GM19328 (cell line): ENCODE data around the gene GRB10.
"Not testable (repeated sequence)": the region's sequence is repeated elsewhere in the genome, so short reads cannot be mapped to it uniquely, and the experiment has no call there.

ENCODE experiments used
- ATAC-seq: cut with Tn5 transposase; IDR thresholded peaks from one replicate; pipeline ENCODE4 v1.9.1; 2021; ENCODE audit warnings: mild to moderate bottlenecking, moderate library complexity; ENCODE audit not compliant: unreplicated experiment

GRB10 gene

GRCh38 chr7:50558294-50559053 lies 224.2 kb downstream of the GRB10 start:
- no peak for ATAC-seq

GRCh38 chr7:50557099-50557498 lies 225.6 kb downstream of the GRB10 start:
- ATAC-seq = no peak

DNA sequence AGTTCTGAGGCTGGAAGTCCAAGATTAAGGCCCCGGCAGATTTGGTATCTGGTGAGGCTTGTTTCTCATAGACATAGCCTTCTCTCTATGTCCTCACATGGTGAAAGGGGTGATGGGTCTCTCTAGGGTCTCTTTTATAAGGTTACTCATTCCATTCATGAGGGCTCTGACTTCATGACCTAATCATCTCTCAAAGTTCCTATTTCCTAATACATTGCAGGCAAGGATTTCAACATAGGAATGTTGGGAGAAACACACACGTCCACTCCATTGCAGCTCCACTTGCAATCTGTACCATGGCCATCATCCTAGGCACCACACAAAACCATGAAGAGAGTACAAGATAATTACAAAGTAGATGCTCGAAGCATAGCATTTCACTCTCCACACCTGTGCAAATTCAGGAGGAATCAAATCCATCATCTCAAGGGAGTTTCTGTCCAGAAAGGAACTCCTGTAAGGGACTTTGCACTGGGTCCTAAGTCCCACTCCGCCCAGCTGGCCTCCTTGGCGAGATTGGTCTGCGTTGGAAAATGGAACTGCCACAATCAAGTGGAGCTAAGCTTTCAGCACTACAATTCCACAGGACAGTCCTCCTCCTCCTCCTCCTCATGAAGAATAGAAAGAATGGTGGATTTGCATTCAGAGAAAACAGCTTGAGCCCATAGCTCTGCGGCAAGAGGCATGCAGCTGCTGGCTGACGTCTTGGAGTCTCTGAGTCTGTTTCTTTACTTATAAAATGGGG lies 226.3 kb downstream of the GRB10 start:
- ATAC-seq = no peak

- no peak for ATAC-seq
Measured at GRCh38 chr7:50555594-50556140, 227.0 kb downstream of the GRB10 start.

DNA sequence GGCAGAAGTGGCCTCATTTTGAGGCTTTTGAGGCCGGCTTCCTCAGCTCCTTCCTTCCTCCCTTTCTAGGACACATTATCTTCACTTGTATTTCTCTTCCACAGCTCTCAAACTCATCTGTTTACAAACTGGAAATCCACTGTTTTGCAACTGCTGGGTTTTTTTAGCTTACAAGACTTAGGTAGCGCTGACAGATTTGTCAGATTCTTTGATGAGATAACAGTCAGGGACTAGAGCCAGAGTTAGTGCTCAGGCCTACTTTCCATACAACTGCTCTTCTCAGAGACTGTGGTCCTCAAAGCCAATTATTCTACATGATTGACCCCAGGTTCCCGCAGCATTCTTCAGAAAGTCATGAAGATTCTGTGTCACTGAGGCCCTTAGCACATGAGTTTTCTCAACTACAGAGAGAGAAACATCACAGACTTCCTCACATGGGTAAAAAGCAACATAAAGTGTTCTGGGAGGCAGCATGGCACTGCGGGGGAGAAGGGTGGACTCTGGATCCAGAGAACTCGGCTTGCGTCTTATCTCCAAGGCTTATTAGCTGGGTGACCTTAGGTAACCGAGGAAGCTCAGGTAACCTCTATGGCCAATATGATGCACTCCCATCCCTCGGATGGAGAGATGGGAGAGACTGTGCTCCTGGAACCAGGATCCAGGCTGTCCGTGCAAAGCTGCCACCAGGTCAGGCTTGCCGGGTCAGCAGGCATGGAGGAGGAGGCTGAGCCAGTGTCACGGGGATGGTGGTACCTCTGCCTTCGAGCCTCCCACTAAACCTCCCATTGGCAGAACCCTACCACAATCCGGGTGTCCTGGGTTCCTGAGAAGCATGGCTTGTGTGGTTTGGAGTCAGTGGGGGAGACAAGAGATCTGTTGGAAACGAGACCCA lies 228.0 kb downstream of the GRB10 start:
- no peak for ATAC-seq

DNA sequence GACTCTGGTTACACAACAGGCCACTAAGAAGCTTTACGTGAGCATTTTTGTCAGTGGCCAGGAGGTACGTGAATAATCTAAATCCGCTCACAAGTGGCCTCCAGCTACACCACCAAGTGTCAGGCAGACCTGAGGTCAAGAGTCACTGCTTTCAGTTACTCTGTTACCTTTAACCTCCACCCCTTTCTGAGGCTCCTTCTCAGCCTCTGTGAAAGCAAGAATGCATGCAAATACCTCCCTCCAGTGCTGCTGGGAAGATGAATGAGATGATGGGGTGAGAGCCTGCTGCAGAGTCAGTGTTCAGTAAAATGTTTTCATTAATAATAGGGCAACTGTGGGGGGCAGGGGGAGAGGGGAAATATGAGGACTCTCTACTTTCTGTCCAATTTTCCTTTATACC lies 228.7 kb downstream of the GRB10 start:
- ATAC-seq = no peak

- no peak for ATAC-seq
Measured at GRCh38 chr7:50552921-50553320, 229.8 kb downstream of the GRB10 start.

DNA sequence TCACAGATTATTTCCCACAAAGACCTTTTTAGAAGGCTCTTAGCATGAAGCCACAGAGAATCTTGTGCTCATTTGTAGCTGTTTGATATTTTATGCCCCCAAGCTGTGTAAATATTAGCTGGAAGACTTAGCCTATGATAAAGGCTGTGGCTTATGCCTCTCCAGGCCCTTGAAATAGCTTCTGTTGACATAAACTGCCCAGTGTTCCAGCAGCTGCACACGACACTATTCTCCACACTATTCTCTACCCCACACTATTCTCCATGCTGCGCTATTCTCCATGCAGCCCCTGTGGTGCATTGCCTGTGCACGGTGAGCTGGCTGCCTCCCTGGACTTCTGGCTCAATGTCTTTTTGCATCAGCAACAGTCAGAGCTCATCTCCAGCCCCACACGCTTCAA lies 230.6 kb downstream of the GRB10 start:
- no peak for ATAC-seq

DNA sequence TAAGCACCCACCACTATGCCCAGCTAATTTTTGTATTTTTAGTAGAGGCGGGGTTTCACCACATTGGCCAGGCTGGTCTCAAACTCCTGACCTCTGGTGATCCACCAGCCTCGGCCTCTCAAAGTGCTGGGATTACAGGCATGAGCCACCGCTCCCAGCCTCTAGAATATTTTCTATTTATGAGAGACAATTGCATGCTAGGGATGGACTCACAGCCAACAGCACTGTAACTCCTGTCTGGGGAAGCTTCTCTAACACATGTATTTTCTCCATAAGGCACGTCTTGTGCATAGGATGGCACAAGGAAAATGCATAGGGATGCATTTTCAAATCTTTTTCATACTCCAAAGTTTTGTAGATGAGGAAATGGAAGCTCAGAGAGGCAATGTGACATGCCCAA lies 237.1 kb downstream of the GRB10 start:
- not testable (repeated sequence) for ATAC-seq

GRCh38 chr7:50544992-50545391 lies 237.7 kb downstream of the GRB10 start:
- ATAC-seq = no peak

DNA sequence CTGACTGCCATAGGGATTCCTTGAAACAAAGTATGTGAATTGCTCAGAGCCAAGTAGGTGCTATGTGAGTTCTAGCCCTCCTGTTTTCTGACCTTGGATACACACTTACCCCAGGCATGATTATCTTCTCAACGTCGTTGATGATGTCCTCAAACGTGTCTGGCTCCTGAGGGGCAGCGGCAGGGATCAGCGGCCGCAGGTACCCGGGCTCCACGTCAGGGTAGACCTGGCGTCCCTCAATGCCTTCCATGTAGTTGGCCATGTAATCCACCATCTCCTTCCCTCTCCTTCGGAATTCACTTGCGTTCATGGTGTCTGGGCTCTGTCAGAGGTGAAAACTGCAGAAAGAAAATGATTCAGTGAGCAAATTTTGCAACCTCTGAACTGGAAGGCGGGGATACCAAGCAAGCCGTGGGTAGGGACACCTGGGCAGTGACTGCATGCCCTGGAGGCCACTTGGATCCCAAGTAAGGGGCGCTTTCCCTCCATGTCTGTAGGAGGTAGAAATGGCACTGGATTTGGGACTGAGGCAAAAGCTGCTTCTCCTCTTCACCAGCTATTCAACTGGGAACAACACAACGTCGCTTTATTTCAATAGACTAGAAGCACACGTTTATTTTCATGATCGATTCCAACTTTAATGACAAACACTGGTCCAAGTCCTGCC lies 238.8 kb downstream of the GRB10 start:
- ATAC-seq = no peak

- ATAC-seq = no peak
Measured at GRCh38 chr7:50542132-50542531, 240.6 kb downstream of the GRB10 start.

DNA sequence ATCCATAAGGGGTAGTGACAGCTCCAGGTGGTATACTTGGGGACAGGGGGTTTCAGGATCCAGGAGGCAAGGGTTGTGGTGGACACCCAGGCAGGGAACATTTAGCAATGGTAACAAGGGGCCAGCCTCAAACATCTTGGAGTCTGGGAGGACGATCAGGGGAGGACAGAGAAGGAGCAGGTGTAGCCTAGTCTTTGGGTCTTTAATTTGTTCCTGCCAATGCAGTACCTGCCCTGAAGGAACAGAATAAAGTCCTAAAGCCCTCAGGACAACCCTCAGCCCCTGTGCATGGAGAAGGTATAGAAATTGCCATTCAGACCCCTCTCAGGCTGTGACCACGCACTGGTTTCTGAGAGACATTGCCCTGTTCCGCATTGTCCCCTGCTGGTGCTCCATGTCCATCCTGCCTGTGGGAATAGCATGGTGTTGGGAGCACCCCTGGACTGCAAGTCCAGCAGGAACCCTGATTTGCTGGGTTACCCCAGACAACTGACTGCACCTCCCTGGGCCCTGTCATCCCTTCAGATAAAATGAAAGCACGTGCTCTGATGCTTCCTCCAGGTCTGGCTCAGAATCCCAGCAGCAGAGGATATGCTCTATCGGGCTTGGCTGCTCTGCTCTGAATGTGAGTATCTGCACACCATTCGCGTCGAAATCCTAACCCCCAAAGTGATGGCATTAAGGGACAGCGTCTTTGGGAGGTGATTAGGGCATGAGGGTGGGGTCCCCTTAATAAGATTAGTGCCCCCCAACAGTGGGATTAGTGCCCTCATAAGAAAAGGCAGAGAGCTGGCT lies 241.7 kb downstream of the GRB10 start:
- ATAC-seq = no peak
